Measurements from ENCODE around the gene CYB561.

CYB561 gene, protein sequence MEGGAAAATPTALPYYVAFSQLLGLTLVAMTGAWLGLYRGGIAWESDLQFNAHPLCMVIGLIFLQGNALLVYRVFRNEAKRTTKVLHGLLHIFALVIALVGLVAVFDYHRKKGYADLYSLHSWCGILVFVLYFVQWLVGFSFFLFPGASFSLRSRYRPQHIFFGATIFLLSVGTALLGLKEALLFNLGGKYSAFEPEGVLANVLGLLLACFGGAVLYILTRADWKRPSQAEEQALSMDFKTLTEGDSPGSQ

DNA sequence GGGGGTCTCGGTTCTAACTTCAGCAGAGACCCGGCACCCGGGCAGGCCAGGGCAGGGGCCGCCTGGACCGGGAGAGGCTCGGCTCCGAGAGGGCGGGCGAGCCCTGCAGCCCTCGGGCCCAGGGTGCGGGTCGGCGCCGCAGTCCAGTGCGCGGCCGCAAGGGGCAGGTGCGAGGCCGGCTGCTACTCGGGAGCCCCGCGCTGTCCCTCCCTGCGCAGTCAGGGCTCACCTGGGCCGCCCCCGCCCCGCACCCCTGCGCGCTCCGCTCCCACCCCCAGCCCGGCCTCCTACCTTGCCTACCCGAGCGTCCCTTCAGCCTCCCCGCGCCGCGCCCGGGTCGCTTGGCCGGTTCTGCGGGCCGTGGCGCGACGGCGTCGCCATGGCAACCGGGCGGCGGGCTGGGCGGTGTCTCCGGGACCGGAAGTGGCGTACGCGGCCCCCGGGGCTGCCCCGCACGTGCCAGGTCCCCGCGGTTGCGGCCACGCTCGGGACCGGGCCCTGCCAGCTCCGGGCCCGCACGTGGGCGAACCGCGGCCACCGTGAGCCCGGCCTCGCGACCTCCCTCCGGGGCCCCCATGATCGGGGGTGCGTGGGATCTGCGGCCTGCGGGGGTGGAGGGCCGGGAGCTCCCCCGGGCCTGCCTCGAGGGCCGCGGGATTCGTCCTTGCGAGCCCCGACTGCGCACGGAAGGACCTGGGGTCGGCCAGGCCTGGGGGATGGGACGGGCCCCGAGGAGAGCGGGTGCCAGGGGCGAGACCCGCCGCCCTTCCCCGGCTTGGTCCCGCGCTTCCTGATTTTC is at the start of gene CYB561:
Gene CYB561 (minus strand): TSS at position 353 of the 799 bp plus-strand sequence. CDS start 8,759 bp downstream, outside the sequence.
- peaks cover 17% of the 10 kb centered on the region for H3K4me1 ChIP-seq
- H3K36me3 ChIP-seq (replicated peaks): no peaks in the 10 kb centered on the region
- no peaks in the 10 kb centered on the region for H3K27me3 ChIP-seq (ENCODE audit: low read depth)
- in situ Hi-C loops (cut with MboI; ENCODE audit: low sequenced_read_pairs): no loop called here
- H3K4me3 ChIP-seq: peak within 1 kb of the TSS; percentile 36
- no peaks in the 10 kb centered on the region for H3K9me3 ChIP-seq
- DNase-seq (ENCODE audit: low spot score in 2 of 2): peak; percentile 64 to 85

DNA sequence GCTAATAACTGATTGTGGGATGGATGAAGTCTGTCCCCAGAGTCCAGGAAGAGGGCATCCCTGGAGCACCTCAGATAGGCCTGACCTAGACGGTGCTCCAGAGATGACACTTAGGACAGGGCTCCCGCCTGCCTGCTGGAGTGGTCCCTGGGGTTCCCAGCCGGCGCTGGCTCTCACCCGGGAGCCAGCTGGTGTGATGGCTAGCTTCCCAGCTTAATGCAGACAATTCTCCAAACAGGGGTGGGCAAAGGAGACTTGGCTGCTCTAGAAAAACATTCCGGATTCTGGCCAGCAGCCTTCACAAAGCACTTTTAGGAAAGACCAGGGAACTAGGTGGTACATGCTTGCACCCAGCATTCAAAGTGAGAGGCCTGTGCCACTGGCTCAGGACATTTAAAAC is 49.4 kb upstream of the CYB561 start:
- H3K36me3 ChIP-seq (replicated peaks): no peaks in the 10 kb centered on the region
- in situ Hi-C loops (cut with MboI; ENCODE audit: low sequenced_read_pairs): no loop called here
- no peaks in the 10 kb centered on the region for H3K9me3 ChIP-seq
- no peak for DNase-seq (ENCODE audit: low spot score in 2 of 2)
- no peak overlapping the region for H3K4me3 ChIP-seq
- no peaks in the 10 kb centered on the region for H3K4me1 ChIP-seq
- H3K27me3 ChIP-seq (ENCODE audit: low read depth): no peaks in the 10 kb centered on the region

DNA sequence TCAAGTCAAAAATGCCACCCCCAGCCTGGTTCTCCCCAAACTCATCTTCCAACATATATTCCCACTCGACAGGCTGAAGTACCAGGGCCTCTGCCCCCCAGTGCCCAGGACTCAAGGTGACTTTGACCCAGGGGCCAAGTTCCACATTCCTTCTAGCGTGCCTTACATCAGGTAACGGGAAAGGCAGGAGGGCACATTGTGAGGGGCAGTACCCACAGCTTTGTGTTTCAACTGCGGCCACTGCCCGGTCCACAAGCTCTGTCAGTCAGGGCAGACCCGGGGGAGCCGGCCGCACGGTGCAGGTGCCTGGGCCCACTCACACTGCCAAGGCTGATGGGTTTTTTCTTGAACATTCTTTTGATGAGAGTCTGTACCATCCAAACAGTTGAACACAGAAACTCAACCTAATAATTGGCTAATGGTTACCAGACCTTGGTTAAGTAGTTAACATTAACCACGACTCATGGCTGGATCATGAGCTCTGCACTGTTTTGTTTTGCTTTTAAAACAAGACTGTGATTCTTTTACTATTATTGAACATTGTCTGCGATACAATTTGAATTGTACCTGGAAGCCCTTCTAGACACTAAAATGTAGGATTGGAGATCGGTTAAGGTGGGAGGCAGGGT is 48.3 kb upstream of the CYB561 start:
- Histone ChIP-seq H3K4me1 (no peaks in the 10 kb centered on the region), H3K27me3 (ENCODE audit: low read depth) (no peaks in the 10 kb centered on the region), H3K9me3 (no peaks in the 10 kb centered on the region), H3K4me3 (no peak overlapping the region), H3K36me3 (replicated peaks) (no peaks in the 10 kb centered on the region)
- in situ Hi-C loops (cut with MboI; ENCODE audit: low sequenced_read_pairs): no loop called here
- DNase-seq (ENCODE audit: low spot score in 2 of 2): no peak

DNA sequence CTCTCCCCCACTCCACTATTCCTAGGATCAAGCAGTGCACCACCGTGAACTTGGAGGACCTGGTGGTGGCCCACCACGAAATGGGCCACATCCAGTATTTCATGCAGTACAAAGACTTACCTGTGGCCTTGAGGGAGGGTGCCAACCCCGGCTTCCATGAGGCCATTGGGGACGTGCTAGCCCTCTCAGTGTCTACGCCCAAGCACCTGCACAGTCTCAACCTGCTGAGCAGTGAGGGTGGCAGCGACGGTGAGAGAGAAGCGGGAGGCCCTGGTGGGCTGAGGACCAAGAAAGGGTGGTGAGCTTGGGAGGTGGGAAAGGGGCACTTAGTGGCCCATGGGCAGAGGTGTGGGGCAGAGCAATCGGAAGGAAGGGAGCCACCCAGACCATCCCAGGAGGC is 47.3 kb upstream of the CYB561 start:
- Histone ChIP-seq H3K4me1 (no peaks in the 10 kb centered on the region), H3K4me3 (no peak overlapping the region), H3K27me3 (ENCODE audit: low read depth) (no peaks in the 10 kb centered on the region), H3K9me3 (no peaks in the 10 kb centered on the region), H3K36me3 (replicated peaks) (no peaks in the 10 kb centered on the region)
- DNase-seq (ENCODE audit: low spot score in 2 of 2): no peak
- in situ Hi-C loops (cut with MboI; ENCODE audit: low sequenced_read_pairs): no loop called here

DNA sequence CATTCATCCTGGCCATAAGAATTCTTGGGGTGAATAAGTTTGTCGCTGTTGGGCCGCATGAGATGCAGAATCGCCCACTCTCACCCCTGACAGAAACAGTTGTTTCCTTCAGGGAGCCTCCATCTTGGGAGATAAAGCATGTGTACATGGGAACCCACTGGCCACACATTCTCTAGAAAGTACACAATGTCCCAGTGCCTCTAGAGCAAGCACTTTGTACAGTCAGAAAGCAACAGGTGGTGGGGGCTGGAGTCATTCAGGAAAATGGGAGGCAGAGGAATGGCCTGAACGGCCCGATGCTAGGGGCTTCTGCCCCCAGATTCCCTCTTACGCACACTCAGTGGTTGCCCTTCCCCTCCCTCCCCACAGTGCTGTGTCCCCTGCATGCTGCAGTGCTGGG is 46.8 kb upstream of the CYB561 start:
- Histone ChIP-seq H3K9me3 (no peaks in the 10 kb centered on the region), H3K4me1 (no peaks in the 10 kb centered on the region), H3K36me3 (replicated peaks) (no peaks in the 10 kb centered on the region), H3K4me3 (no peak overlapping the region), H3K27me3 (ENCODE audit: low read depth) (no peaks in the 10 kb centered on the region)
- in situ Hi-C loops (cut with MboI; ENCODE audit: low sequenced_read_pairs): no loop called here
- no peak for DNase-seq (ENCODE audit: low spot score in 2 of 2)

DNA sequence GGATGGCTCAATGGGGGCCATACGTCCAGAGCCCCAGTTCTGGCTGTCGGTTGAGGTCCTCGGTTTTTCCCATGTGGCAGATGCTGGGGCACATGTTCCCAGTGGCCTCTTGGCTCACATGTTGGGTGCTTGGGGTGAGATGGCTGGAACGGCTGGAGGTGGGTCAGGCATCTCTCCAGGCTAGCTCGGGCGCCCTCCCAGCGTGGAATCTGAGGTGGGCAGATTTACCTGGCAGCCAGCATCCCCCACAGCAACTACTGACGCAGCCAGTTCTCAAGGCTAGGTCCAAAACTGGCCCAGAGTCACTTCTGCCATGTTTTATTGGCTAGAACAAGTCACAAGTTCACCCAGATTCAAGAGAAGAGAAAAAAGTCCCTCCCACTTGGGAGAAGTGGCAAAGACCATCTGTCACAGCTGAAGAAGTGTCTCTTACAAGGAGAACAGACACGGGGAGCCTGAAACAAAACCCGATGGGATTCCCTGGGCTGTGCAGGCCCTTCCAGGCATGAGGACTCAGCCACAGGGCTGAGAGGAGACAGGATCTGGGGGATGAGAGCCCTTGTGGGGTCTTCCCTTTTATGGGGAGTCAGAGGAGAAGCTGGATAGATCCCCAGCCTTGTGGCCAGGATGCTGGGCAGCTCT is 46.0 kb upstream of the CYB561 start:
- H3K27me3 ChIP-seq (ENCODE audit: low read depth): no peaks in the 10 kb centered on the region
- no peaks in the 10 kb centered on the region for H3K36me3 ChIP-seq (replicated peaks)
- no peaks in the 10 kb centered on the region for H3K4me1 ChIP-seq
- no peak overlapping the region for H3K4me3 ChIP-seq
- no peaks in the 10 kb centered on the region for H3K9me3 ChIP-seq
- no peak for DNase-seq (ENCODE audit: low spot score in 2 of 2)
- in situ Hi-C loops (cut with MboI; ENCODE audit: low sequenced_read_pairs): no loop called here

DNA sequence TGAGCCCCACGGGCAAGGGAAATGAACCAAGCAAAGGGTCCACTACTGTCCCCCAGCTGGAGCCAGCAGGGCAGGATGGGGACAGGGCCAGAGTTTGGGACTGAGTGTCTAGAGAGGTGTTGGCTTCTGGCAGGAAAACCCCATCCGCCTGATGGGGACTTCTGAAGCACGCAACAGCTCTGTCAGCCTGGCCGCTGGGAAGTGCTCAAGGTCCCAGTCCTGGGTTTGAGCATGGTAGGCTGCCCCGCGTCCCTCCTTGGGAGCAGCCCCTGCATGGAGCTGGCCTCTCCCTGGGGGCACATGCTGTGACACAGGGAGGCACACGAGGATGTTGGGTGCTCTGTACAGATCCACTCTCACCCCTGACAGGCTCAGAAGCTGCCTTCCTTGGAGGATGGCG is 45.3 kb upstream of the CYB561 start:
- Histone ChIP-seq H3K4me3 (no peak overlapping the region), H3K4me1 (no peaks in the 10 kb centered on the region), H3K36me3 (replicated peaks) (no peaks in the 10 kb centered on the region), H3K27me3 (ENCODE audit: low read depth) (no peaks in the 10 kb centered on the region), H3K9me3 (no peaks in the 10 kb centered on the region)
- DNase-seq (ENCODE audit: low spot score in 2 of 2): no peak
- in situ Hi-C loops (cut with MboI; ENCODE audit: low sequenced_read_pairs): no loop called here

DNA sequence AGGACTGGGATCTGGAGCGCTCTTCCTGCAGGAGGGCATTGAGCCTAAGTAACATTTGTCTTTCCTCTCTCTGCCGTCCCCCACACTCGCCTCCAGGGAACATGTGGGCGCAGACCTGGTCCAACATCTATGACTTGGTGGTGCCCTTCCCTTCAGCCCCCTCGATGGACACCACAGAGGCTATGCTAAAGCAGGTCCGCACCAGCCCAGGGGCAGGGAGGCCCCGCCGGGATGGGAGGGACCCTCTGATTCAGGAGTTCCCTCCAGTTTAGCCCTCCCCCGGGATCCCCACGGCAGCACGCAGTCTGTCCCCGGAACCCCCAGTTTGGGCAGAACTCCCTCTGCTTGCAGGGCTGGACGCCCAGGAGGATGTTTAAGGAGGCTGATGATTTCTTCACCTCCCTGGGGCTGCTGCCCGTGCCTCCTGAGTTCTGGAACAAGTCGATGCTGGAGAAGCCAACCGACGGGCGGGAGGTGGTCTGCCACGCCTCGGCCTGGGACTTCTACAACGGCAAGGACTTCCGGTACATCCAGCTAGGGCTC is 44.8 kb upstream of the CYB561 start:
- Histone ChIP-seq H3K27me3 (ENCODE audit: low read depth) (no peaks in the 10 kb centered on the region), H3K4me3 (no peak overlapping the region), H3K4me1 (no peaks in the 10 kb centered on the region), H3K36me3 (replicated peaks) (no peaks in the 10 kb centered on the region), H3K9me3 (no peaks in the 10 kb centered on the region)
- in situ Hi-C loops (cut with MboI; ENCODE audit: low sequenced_read_pairs): no loop called here
- no peak for DNase-seq (ENCODE audit: low spot score in 2 of 2)

DNA sequence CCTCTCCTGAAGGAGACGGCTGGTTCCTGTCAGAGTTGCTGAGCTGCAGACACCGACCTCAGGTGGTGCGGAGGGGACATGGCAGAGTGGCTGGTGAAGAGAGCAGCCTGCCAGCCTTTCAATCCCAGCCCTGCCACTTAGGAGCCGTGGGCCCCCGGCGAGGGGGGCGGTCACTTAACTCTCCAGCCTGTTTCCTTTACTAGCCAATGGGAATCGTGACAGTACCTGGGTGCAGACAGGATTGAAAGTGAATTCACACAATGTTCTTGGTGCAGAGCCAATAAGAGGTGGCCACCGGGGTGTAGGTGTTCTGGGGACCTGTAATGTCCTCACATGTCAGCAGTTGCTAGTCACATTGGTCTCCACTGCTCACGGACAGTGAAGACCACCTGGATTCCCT is 44.2 kb upstream of the CYB561 start:
- Histone ChIP-seq H3K4me1 (no peaks in the 10 kb centered on the region), H3K9me3 (no peaks in the 10 kb centered on the region), H3K27me3 (ENCODE audit: low read depth) (no peaks in the 10 kb centered on the region), H3K4me3 (no peak overlapping the region), H3K36me3 (replicated peaks) (no peaks in the 10 kb centered on the region)
- no peak for DNase-seq (ENCODE audit: low spot score in 2 of 2)
- in situ Hi-C loops (cut with MboI; ENCODE audit: low sequenced_read_pairs): no loop called here

DNA sequence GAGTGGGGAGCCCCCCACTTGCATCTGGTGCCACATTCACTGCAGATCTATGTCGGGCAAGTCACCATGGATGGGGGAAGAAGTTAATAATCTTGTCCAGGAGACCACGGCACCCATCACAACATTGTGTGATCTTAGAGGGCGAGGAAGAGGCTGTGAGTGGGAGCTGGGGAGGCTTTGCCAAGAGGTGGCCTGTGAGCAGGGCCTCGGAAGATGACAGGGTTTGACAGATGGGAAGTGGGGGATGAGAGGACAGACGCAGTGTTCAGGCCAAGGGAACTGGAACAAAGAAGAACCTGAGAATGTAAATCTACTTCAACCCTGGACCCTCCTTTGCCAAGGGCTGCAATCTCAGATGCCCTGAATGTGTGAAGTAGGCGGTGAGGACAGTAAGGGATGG is 43.2 kb upstream of the CYB561 start:
- in situ Hi-C loops (cut with MboI; ENCODE audit: low sequenced_read_pairs): no loop called here
- Histone ChIP-seq H3K4me1 (no peaks in the 10 kb centered on the region), H3K36me3 (replicated peaks) (no peaks in the 10 kb centered on the region), H3K4me3 (no peak overlapping the region), H3K9me3 (no peaks in the 10 kb centered on the region), H3K27me3 (ENCODE audit: low read depth) (no peaks in the 10 kb centered on the region)
- DNase-seq (ENCODE audit: low spot score in 2 of 2): no peak

DNA sequence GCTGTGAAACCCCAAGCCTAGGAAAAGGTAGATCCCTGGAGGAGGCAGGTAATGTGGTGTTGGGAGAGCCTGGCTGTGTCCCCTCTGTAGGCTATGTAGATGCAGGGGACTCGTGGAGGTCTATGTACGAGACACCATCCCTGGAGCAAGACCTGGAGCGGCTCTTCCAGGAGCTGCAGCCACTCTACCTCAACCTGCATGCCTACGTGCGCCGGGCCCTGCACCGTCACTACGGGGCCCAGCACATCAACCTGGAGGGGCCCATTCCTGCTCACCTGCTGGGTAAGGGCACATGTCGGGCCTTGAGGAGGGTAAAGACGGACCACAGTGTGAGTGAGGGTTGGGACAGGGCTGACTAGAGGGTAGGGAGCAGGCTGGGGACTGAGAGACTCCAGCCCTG is 42.7 kb upstream of the CYB561 start:
- Histone ChIP-seq H3K9me3 (no peaks in the 10 kb centered on the region), H3K4me3 (no peak overlapping the region), H3K36me3 (replicated peaks) (no peaks in the 10 kb centered on the region), H3K27me3 (ENCODE audit: low read depth) (no peaks in the 10 kb centered on the region), H3K4me1 (no peaks in the 10 kb centered on the region)
- in situ Hi-C loops (cut with MboI; ENCODE audit: low sequenced_read_pairs): no loop called here
- DNase-seq (ENCODE audit: low spot score in 2 of 2): no peak

DNA sequence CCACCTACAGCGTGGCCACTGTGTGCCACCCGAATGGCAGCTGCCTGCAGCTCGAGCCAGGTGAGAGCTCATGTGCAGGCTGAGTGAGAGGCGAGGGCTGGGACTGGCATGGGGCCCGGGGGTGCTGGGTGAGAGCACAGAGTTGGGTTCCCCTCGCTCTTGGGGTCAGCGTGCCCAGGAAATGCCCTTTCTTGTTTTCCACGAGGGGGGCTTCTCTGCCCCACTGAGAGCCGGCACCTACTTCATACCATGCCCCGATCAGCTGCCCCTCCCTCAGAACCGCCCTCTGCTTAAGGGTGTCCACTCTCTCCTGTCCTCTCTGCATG is 40.9 kb upstream of the CYB561 start:
- Histone ChIP-seq H3K27me3 (ENCODE audit: low read depth) (no peaks in the 10 kb centered on the region), H3K4me1 (no peaks in the 10 kb centered on the region), H3K36me3 (replicated peaks) (no peaks in the 10 kb centered on the region), H3K9me3 (no peaks in the 10 kb centered on the region), H3K4me3 (no peak overlapping the region)
- no peak for DNase-seq (ENCODE audit: low spot score in 2 of 2)
- in situ Hi-C loops (cut with MboI; ENCODE audit: low sequenced_read_pairs): no loop called here

DNA sequence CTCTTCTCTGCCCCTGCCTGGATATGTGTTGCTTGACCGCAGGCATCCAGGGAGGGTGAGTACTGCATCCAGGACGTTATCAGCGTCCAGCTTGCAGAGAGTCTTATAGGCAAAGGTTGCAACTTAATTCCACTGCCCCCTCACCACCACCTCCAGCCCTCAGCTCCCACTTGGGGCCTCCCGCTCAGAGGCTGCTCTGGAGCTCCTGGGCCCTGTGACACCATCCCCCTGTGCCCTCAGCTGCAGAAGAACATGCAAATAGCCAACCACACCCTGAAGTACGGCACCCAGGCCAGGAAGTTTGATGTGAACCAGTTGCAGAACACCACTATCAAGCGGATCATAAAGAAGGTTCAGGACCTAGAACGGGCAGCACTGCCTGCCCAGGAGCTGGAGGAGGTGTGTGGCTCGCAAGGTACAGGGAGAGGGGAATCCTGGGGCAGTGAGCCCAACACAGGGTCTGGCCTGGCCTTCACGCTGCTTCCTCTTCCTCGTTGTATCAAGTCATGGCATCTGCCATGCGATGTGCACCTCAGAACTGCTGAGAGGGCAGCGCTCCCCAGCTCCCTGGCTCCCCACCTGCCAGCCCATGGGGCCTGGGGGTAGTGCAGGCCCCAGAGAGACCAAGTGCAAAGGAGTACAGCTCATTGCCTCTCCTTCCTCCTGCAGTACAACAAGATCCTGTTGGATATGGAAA is 40.4 kb upstream of the CYB561 start:
- Histone ChIP-seq H3K36me3 (replicated peaks) (no peaks in the 10 kb centered on the region), H3K4me1 (no peaks in the 10 kb centered on the region), H3K27me3 (ENCODE audit: low read depth) (no peaks in the 10 kb centered on the region), H3K9me3 (no peaks in the 10 kb centered on the region), H3K4me3 (no peak overlapping the region)
- in situ Hi-C loops (cut with MboI; ENCODE audit: low sequenced_read_pairs): no loop called here
- DNase-seq (ENCODE audit: low spot score in 2 of 2): no peak

Data from HAP-1 (cell line).